Stimulated activated CD8-positive, alpha-beta memory T cell treated with anti-CD3 and anti-CD28 coated beads, Interleukin-7, amount 100 ng/mL, for 48 hours (primary cell): ENCODE data around the gene TEPSIN.

ENCODE experiments used
- DNase-seq, 2 donors: peaks; one replicate each; pipeline ENCODE4 v3.0.0-alpha.2; 2020; ENCODE audit warnings: low read depth in 1 of 2; ENCODE audit errors: extremely low read depth in 1 of 2

Gene TEPSIN, protein sequence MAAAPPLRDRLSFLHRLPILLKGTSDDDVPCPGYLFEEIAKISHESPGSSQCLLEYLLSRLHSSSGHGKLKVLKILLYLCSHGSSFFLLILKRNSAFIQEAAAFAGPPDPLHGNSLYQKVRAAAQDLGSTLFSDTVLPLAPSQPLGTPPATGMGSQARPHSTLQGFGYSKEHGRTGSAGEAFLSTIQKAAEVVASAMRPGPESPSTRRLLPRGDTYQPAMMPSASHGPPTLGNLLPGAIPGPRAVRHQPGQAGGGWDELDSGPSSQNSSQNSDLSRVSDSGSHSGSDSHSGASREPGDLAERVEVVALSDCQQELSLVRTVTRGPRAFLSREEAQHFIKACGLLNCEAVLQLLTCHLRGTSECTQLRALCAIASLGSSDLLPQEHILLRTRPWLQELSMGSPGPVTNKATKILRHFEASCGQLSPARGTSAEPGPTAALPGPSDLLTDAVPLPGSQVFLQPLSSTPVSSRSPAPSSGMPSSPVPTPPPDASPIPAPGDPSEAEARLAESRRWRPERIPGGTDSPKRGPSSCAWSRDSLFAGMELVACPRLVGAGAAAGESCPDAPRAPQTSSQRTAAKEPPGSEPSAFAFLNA

DNA sequence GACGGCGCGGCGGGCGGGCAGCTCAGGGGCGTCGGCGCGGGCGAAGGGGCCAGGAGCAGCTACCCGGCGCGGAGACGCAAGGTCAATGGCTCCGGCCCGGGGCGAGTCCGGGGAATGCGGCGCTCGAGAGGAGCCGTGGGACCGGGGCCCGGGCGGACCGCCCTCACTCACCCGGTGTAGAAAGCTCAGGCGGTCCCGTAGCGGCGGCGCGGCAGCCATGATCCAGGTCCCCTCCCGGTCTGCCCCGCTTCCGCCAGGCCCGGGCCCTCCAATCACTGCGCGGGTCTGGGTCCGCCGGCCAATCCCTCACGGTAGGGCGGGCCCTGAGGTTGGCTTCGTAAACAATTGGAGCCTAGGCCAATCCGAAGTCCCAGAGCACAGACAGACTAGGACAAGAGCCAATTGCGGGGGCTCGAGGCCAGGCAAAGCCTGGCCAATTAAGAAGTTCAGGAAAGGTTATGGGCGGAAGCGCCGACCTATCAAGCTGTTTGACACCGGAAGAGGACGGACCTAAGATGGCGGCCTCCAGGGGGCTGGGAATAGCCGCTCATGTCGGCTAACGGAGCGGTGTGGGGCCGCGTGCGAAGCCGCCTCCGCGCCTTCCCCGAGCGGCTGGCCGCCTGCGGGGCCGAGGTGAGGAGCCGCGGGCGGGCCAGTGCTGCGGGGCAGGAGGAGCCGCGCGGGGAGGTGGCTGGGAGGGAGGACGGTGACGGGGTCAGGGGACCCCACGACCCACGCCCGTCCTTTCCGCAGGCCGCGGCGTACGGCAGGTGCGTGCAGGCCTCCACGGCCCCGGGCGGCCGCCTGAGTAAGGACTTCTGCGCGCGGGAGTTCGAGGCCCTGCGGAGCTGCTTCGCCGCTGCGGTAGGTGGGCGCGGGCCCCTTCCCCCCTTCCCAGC is at the start of gene TEPSIN, which contains the start of gene NDUFAF8:
TEPSIN (minus strand) TSS at position 241 of the 899 bp plus-strand sequence; CDS start at position 219, 22 bp downstream.
NDUFAF8 (plus strand) TSS at position 504 of the 899 bp plus-strand sequence; CDS start at position 550, 46 bp downstream.
- DNase-seq: peak; percentile 91 to 93

DNA sequence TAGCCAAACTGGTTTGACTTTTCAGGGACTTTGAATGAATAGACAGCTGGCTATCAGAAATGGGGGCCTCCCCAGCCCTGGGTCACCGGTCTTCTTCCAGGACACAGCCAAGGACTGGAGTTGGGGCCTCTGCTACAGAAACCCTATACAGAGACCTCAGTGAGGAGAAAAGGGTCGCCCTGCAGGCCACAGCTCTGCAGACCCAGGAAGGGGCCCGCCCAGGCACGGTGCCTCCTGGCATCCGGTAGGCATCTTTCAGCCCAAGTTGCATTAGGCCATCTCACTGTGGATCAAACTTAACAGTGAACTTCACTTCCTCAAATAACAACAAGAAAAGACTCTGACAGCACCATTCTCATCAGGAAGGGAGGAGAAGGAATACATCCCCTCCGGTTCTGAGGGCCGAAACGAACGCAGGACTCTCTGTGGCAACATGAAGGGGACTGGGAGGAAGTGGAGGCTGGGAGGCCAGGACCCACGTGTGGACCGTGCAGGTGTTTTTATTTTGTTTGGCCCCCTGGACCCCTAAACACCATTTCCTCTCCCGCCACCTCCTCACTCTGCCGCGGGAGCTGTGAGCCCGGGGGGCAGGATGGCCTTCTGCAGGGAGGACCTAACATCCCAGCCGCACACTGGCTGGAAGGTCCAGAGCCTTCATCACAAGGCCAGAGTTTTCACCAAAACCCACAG is 49.0 kb upstream of the TEPSIN start:
- no peak for DNase-seq

DNA sequence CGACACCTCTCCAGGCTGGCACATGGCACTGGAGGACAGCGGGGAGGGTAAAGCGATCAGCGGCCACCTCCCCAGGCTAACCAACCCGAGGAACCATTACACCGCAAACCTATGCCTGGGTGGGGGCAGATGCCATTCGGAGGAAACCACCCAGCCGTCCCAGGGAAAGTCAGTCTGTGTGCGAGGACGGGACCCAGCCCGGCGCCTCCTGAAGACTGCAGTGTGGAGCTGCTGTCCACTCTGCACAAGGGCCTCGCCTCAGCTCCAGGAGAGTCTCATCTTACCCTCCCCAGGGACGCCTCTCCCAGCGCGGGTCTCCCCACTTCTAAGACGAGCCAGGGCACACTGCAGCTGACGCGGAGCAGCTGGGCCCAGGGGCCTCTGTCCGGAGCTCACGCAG is 48.3 kb upstream of the TEPSIN start:
- no peak for DNase-seq

DNA sequence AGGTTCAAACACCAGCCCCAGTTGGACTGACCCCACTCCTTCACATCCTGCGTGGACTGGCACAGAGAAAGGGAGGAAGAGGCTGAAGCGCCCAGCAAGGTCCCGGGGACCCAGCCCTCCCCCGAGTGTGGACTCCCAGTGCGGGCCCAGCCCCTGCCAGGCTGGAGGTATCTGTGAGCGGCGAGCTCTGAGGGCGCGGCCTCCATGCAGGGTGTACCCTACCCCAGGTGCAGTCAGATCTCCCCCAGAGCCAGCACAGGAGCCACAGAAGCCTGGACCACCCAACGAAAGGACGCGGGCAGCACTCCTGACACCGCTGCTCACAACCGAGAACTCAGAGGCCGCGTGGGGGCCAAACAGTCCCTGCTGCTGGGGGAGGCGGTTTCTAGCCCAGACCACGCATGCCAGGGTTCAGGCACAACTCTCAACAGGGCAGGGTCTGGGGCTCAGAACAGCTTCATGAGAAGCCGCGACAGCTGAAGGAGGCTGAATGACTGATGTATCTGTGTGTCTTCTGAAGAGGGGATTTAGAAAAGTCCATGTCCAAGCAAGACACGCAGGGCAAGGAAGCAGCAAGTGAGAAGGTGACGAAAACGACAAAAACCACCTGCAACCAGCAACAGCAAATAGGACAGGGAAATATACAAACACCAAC is 47.8 kb upstream of the TEPSIN start:
- DNase-seq: no peak

DNA sequence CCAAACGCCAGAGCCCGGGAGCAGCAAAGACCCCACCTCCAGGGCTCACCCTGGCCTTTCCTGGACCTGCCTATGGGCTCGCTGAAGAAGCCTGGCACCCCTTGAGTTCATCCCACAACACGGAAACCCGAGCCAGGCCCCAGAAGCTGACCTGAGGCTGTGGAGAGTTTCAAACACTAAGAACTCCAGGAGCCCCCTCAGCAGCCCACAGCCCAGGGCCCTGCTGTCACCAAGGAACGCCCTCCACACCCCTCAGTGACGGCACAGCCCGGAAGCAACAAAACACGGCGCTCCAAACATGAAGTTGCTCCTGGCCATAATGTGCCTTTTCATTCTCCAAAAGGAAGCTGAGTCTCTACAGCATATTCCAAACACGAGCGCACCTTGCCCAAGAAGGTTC is 47.0 kb upstream of the TEPSIN start:
- no peak for DNase-seq

DNA sequence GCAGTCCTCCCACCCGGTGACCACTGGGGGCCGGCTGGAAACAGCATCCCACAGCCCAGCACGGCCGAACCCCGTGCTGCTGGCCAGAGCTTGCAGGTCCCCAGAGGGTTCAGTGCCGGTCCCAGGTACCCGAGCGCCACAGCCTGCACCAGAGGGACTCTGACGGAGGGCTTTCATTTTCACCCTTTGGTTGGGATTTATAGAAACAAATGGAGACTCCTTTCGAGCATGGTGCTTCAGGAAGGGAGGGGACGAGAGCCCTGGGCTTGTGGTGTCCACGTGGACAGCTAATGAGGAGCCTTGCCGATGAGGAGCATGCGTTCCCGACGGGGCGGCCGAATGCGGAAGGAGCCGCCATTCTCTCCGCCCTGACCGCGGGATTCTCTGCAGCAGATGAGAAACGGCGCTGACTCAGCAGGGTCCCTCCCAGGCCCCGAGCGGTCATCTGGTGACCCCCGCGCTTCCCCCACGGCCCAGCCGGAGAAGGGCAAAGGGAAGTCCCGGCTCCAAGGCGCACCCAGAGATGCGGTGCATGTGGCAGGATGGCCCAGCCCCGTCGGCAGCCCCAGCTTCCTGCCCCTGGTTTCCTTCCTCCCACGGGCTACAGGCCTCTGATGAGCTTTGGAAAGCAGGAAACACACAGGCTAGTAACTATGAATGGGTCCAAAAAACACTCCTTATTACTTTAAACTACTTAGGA is 46.5 kb upstream of the TEPSIN start:
- peak; percentile 52 for DNase-seq

DNA sequence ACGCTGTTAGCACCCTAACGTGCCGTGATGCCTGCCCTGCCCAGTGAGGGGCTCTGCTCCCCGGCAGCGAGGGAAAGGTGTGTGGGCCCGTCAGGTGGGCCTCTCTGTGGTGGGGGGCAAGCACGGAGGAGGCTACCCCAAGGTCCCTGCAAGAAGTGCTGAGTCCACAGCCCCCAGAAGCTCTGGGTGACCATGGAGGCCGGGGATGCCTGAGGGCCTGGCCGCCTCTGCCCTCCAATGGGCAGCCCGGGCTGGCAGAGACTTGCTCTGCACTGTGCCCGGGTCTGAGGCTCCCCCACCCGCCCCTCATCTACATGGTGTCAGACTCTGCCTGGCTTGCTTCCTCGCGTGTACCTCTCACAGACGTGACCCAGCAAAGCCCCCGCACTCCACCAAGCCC is 44.0 kb upstream of the TEPSIN start:
- no peak for DNase-seq

DNA sequence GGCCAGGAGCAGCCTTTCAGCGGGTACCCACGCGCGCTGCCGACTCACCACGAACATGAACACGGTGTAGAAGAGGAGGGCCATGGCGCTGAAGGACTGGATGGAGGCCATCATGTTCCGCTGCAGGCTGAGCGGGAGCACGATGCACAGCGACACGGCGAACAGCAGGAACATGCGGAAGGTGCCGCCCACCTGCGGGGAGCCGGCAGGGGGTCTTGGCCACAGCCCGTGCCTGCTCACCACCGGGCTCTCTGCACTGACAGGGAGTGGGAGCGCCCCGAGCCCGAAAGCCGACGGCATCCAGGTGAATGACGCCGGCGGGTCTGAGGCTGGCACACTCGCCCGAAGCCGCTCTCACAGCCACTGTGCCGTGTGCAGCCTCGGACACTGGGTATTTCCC is 43.3 kb upstream of the TEPSIN start:
- DNase-seq: no peak

DNA sequence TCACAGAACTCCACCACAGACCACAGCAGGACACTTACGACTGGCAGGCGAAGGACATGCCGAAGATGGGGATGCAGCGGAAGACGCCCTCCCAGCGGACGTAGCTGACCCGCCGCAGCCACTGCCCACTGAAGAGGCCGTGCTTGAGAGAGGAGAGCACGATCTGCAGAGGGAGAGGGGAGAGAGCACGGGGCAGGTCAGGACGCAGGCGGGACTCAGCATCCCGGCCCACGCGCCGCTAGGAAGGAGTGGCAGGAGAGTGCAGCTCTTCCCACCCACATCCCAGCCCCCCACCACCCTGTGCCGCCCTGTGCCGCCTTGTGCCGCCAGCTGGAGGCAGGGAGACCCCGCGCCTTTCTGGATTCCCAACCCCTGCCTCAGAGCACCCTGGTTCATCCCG is 41.7 kb upstream of the TEPSIN start:
- DNase-seq: no peak

DNA sequence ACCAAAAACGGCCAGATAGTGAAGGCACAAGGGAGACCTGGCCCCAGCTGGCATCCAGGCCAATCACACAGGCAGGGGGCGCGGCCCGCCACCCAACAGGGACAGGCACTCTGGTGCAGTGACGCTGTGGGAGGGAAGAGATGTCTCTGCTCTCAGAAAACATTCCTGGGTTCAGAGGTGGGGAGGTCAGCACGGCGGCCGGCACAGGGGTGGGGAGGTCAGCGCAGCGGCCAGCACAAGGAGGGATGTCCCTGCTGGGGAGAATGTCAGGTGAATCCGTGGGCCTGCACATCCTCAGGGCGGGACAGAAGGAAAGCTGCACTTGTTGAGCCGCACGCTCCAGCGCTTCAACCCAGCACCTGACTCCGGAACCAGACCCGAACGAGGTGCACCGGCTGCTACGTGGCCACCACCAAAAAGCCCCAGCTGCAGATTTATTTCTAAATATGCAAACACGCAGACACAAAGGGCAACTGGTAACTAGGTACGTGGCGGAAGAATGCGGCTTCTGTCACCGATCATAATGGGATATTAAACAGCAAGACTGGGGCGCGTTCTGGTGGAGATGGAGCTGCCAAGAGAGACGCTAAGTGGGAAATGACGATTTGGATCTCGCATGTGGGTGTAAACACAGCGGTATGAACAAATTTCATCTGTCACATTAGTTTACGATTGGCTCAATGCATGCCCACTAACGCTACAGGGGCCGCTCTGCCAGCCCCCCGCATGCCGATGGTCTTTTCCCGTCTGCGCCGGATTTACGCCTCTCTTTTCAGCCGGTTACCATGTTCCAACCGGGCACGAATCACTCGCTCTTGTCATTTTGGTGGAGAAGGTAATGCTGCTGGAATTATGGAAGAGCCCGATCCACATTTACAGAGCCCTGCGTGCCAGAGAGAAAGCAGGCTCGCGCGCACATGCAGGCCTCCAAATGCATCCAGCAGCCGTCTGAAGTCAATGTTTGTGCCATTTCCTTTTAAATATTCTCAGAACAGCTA is 40.7 kb upstream of the TEPSIN start:
- DNase-seq: no peak

DNA sequence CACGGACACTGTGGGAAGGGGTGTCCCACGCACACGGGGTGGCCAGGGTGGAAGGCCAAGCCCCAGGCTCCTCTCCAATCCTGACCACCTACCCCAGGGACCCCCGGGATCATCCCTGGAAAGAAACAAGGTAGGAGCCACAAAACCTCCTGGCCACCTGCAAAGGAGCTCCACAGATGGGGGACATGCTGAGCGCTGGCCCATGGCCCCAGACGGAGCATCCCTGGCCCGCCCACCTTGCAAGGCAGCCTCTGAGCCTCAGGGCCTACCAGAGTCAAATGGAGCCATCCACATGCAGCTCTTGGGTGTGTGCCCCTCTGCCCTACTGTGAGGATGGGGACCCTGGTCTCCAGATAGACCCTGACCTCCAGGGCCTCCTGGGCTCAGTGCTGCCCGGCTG is 40.0 kb upstream of the TEPSIN start:
- DNase-seq: no peak

DNA sequence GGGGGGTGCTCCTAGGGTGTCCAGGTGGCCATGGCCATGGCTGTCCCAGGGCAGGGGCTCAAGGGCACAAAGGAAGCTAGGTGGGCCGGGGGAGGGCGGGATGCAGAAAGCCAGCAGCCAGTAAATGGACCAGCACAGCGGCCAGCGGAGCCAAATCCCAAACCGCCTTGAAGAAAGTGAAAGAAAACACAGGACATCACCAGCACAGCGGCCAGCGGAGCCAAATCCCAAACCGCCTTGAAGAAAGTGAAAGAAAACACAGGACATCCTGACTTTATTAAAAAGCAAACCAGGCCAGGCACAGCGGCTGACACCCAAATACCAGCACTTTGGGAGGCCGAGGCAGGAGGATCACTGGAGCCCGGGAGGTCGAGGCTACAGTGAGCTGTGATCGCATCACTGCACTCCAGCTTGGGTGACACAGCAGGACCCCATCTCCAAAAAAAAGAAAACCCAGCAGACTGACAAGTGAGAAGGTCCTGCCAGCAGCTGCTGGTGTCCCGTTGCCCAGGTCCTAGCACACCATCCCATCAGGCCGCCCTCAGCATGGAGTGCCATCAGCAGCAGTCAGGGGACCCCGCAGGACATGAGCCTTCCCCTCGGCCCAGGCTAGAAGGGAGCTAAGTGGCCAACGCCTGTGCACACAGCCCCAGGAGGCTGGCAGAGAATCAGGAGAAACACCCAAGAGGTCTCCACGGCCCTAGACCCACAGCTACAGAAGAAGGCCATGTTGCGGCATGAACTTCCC is 39.3 kb upstream of the TEPSIN start:
- no peak for DNase-seq

DNA sequence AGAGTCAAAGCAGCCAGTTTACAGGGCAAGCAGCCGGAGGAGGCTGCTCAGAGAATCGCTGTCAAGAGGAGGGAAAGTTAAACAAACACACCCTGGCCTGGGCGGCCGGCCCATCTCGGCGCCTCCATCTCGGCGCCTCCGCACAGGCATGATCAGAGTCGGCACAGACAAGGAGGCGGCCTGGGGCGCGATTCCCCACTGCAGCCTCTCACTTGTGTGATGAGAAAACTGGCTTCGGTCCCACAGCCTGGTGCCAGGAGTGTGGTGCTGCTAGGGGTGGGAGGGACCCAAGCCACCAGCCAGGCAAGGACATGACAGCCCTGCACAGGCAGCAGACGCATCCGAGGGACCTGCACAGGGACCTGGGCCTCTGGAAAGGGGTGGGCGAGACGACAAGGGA is 38.6 kb upstream of the TEPSIN start:
- no peak for DNase-seq

DNA sequence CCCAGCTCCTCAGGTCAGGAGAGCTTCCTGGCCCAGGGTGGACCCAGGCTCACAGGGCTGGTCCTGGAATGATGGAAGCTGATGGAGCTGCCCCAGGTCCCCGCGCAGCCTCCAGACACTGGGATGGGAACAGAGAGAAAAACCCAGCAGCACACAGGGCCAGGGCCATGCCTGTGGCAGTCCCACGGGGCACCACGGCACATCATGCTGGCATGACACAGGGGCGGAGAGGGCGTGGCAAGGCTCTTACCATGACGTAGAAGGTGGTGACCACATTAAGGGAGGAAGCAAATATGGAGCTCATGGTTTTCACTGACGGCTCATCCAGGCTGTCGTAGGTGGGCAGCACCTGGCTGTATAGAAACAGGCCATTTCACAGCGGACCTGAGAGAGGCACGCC is 37.9 kb upstream of the TEPSIN start:
- no peak for DNase-seq

DNA sequence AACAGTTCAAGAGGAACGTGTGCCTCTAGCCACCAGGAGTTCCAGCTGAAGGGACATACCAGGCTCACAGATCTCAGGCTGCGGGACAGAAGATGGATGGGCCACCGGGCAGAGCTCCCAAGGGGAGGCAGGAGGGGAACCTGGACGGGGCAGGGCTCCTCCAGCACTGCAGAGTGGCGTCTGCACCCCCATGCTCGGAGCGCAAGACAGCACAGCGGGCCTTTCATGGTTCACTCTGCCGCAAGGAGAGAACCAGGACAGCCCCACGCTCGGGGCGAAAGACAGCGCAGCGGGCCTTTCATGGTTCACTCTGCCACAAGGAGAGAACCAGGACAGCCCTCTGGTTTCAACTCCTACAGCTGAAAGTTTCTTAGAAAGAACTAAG is 35.6 kb upstream of the TEPSIN start:
- no peak for DNase-seq

DNA sequence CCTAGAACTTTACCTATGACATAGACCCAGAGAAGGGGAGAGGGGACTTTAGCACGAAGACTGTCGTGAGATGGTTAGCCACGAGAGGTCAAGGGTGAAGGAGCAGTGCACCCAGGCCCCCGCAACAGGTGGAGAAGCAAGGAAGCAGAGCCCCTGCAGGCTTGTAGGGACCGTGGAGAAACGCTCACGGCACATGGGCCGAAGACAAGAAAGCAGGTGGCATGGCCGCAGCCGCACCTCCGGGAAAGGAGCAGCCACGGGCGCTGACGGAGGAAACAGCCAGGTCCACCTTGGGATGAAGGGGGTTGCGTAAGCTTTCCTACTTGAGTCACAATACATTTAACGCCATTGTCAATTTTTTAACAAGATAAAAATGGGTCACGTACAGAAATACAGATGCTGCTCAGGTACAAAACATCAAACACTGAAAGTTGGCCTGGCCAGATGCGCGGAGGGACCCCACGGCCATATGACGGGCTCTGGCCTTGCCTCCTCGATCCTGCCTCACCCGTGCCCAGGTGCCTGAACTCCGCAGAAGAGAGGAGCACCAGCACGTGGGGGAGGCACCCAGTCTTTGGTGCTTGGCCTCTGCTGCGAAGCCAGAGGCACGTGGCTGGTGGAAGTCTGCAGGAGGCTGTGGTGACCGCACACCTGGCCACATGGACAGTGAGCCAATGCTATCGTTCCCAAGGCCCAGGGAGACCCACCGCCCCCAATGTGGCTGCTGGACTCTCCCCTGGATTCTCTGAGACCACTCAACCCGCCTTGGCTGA is 35.0 kb upstream of the TEPSIN start:
- no peak for DNase-seq

DNA sequence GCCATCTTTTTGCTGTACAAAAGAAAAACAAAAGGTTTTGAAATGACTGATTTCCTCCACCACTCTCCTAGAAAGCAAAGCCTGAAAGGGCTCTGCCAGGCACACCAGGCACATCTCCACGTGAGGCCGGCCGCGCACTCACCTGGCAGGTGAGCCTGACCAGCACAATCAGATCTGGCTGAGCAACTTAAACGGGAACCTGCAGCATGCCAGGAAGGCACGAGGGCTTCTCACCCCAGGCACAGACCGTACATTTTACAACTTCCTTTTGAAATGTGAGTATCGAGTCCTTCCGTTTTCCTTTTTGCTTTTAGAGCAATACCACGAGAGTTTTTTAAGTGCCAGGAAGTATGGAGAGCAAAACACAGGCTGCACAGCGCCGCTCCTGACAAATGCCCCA is 33.8 kb upstream of the TEPSIN start:
- DNase-seq: no peak
